Lung microvascular endothelial cell (primary cell): ENCODE data around the gene PIP5K1C. TPM values are rescaled to one million over a fixed set of nuclear protein-coding genes. Genes with fewer than 3 reads are reported as not detected.

Experiments
- DNase-seq, 2 donors: peaks; one replicate each; pipeline versions ENCODE4 v3.0.0 to v3.0.0-alpha.2; 2010; ENCODE audit warnings: low read depth in 2 of 2
- total RNA-seq: library from RNA; depleted of rRNA; stranded (reverse); fragments of >200 nt; gene quantifications from 2 replicates; pipeline ENCODE4 v1.2.1, GENCODE V29; 2014

Gene PIP5K1C
- total RNA-seq, 1 donor from 2014 or later = 28.0 TPM

GRCh38 chr19:3646336-3647092, 53.8 kb downstream of the PIP5K1C start:
- no peak for DNase-seq

GRCh38 chr19:3645726-3646125, 54.5 kb downstream of the PIP5K1C start:
- no peak for DNase-seq

GRCh38 chr19:3645067-3645396, 55.2 kb downstream of the PIP5K1C start:
- DNase-seq = no peak

- peak in 1 of 2 donors; percentile 66 for DNase-seq
Observed at GRCh38 chr19:3644351-3645066, 55.8 kb downstream of the PIP5K1C start.

- DNase-seq = no peak
Observed at GRCh38 chr19:3643674-3644313, 56.5 kb downstream of the PIP5K1C start.

GRCh38 chr19:3642987-3643673, 57.1 kb downstream of the PIP5K1C start:
- peak in 1 of 2 donors; percentile 28 for DNase-seq

GRCh38 chr19:3642296-3642695, 58.0 kb downstream of the PIP5K1C start:
- no peak for DNase-seq

GRCh38 chr19:3641515-3642269, 58.6 kb downstream of the PIP5K1C start:
- DNase-seq = no peak

GRCh38 chr19:3639479-3639878, 60.8 kb downstream of the PIP5K1C start:
- no peak for DNase-seq

GRCh38 chr19:3638208-3639193, 61.8 kb downstream of the PIP5K1C start:
- no peak for DNase-seq

GRCh38 chr19:3637621-3638020, 62.6 kb downstream of the PIP5K1C start:
- DNase-seq = no peak

GRCh38 chr19:3636962-3637361, 63.3 kb downstream of the PIP5K1C start:
- no peak for DNase-seq

GRCh38 chr19:3636506-3636905, 63.8 kb downstream of the PIP5K1C start:
- no peak for DNase-seq

GRCh38 chr19:3634496-3635045, 65.7 kb downstream of the PIP5K1C start:
- DNase-seq = no peak

GRCh38 chr19:3633559-3633988, 66.7 kb downstream of the PIP5K1C start:
- DNase-seq = no peak

- DNase-seq = no peak
Observed at GRCh38 chr19:3632739-3633558, 67.3 kb downstream of the PIP5K1C start.

- no peak for DNase-seq
Observed at GRCh38 chr19:3632098-3632497, 68.2 kb downstream of the PIP5K1C start.

GRCh38 chr19:3631053-3631861, 69.0 kb downstream of the PIP5K1C start:
- no peak for DNase-seq
